Mucosa of gallbladder (tissue), 1 donor: ENCODE measurements around the gene PTCD2. TPM values are rescaled to one million over a fixed set of nuclear protein-coding genes. Genes with fewer than 3 reads are reported as not detected.
"Not testable (repeated sequence)": the region's sequence is repeated elsewhere in the genome, so short reads cannot be mapped to it uniquely, and the experiment has no call there.

Experiments used
- DNase-seq: peaks from one replicate; pipeline ENCODE4 v3.0.0-alpha.2; 2020; ENCODE audit warnings: low spot score
- total RNA-seq: library from RNA; stranded (reverse); gene quantifications from one replicate; pipeline ENCODE4 v1.2.1, GENCODE V29; 2021
- donor health status: DM: no; HTN: no; CAD: no.

PTCD2 gene
- total RNA-seq, 1 donor from 2014 or later: 7.7 TPM

DNA sequence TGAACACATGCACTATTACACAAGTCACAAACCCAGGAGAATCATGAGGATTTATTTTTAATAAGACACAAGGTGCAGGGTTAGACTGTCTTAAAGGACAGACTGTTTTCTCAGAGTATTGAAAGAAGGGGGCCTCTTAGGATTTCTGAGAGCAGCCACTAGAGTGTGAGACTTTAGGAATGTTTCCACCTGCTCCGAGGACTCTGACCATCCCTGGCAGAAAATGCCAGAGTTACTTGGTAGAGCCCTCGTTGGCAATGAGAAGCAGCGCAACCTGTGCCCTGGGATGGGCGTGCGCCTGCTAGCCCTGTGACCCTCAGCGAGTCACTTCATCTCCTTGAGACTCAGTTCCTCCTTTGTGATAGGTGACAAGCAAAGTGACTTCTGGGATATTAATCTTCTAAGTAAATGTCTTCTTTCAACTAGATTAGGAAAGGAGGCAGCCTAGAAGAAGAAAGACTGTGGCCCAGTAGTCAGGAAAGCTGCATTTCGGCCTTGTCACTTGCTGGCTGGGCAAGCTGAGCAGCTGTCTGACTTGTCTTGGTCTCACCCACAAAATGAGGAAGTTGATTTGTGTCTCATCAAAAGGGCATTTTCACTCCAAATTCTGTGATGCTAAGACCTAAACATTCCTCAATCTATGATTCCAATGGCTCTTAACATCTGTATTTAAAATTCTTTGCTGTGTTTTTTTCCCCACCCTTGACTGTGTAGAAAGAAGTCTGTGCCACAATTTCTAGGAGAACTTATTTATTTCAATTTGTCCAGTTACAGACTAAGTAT, 60.5 kb downstream of the PTCD2 start:
- DNase-seq: no peak

GRCh38 chr5:72383280-72383679, 63.1 kb downstream of the PTCD2 start:
- no peak for DNase-seq

DNA sequence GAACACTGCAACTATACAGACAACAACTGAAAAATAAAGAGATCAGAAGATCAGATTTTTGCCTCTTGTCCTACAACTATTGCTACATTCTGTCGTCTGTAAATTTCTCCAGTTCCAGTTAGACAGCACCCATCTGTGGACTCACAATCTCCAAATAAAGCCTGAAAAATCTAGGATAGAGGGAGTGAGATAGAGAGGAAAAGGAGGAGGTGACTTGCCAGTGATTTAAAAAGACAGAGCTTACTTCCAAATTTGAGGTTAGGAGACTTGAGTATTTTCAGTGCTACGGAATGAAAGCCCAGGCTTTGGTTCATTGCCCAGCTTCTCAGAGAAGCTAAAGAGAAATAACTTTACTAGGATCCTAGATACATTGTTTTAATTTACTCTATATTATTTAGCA, 63.6 kb downstream of the PTCD2 start:
- DNase-seq: no peak

DNA sequence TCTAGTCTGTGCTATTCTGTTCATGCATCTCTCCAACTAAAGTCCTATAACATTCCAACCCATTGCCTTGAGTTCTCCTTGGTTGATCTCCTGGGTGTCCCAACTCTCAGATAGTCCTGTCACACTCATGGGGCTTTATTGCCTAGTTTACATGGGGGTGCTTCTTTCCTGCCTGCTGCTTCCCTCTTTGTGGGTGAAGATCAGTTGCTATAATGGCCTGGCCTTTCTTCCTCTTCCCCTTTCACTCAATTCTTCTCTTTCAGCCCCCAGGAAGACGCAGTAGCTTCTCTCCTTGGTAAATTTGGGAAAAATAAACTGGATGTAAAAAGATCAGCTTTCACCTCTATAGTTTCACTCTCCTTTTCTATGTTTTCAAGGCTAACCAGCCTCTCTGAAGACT, 66.5 kb downstream of the PTCD2 start:
- DNase-seq: no peak

DNA sequence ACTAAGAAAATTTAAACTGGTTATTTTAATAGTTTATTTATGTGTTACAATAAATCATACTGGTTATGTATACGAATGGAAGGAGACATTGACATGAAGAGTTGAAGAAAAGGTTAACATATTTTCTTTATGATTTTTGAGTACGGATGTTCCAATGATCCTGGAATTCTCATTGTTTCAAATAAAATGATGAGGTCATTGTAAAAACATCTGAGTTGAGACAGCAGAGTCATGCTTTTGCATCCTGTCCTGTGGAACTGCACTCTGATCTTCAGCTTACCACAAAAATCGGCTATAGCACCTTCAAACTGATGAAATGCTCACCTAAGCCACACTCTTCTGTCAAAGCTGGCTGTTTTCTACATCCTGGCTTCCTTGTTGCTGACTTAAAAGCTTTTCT, 67.8 kb downstream of the PTCD2 start:
- DNase-seq: no peak

DNA sequence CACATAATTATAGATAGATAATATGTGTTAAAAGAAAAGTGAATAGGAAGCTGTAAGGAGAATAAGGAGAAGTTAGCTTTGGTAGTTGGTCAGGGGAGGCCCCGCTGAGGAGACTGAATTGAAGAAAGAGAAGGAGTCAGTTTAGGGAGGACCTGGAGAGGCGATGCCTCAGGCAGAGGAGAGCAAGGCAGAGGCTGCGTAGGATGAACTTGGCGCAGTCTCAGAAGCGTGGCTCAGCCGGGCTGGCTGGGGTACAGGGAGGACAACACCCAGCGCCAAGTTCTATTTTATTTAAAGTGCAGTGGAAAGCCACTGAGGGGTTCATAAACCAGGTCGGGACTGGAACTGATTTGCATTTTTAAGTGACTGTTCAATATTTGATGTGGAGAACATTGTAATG, 68.5 kb downstream of the PTCD2 start:
- DNase-seq: no peak

- no peak for DNase-seq
Measured at GRCh38 chr5:72390836-72391235, 70.7 kb downstream of the PTCD2 start.

GRCh38 chr5:72392326-72392733, 72.2 kb downstream of the PTCD2 start:
- DNase-seq: no peak

- no peak for DNase-seq
Measured at GRCh38 chr5:72393052-72393451, 72.9 kb downstream of the PTCD2 start.

- DNase-seq: no peak
Measured at GRCh38 chr5:72394688-72395087, 74.5 kb downstream of the PTCD2 start.

DNA sequence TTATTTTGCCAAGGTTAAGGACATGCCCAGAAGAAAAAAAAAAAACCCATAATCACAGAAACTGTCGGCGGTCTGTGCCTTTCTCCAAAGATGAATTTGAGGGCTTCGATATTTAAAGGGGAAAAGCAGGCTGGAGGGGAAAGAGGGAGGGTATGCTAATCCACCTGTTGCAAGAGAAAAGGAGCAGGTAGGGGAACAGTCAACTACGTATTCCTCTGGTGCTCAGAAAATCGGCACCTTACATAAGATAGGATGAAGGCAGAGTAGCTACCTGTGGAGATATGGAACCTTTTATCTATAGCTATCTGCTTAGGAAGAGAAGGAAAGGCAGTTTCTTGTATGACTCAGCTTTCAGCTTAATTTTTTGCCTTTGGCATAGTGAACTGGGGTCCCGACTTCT, 77.7 kb downstream of the PTCD2 start:
- no peak for DNase-seq

GRCh38 chr5:72400950-72401349, 80.8 kb downstream of the PTCD2 start:
- DNase-seq: no peak

- DNase-seq: no peak
Measured at GRCh38 chr5:72402381-72402890, 82.3 kb downstream of the PTCD2 start.

DNA sequence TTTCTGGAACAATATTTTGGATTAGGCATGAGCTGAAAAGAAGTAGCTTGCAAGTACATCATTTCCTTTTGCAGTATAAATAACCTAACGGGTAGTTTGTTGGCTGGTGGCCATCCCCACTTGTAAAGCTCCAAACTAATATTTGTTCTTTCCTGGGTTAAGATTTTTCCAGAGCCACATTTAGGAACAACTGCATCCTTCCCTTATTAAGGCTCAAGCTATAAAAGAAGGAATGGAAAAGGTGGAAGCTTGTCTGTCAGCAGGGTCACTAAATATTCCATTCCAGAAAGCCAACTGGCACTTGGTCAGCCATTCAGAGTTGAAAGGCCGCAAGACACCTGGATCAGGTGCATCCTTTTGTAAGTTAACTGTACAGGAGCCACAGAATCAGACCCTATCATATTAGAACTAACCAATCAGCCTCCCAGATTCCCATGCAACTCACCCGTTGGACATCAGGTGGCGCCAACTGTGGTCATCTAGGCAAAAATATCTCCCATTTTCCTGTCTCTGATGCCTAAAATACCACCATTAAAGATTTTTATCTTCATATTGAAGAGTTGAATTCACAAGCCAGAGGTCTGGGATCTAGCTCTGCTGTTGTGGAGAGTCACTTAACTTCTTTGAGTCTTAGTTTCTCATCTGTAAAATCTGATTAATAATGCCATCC, 82.9 kb downstream of the PTCD2 start:
- DNase-seq: peak; percentile 19

DNA sequence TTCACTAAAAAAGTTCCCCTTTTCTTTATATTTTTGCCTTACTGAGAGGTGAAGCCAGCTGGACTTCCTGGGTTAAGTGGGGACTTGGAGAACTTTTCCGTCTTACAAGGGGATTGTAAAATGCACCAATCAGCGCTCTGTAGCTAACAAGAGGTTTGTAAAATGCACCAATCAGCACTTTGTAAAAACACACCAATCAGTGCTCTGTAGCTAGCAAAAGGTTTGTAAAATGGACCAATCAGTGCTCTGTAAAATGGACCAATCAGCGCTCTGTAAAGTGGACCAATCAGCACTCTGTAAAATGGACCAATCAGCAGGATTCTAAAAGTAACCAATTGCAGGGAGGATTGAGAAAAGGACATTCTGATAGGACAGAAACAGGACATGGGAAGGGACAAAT, 84.6 kb downstream of the PTCD2 start:
- not testable (repeated sequence) for DNase-seq

GRCh38 chr5:72407078-72407477, 86.9 kb downstream of the PTCD2 start:
- no peak for DNase-seq

DNA sequence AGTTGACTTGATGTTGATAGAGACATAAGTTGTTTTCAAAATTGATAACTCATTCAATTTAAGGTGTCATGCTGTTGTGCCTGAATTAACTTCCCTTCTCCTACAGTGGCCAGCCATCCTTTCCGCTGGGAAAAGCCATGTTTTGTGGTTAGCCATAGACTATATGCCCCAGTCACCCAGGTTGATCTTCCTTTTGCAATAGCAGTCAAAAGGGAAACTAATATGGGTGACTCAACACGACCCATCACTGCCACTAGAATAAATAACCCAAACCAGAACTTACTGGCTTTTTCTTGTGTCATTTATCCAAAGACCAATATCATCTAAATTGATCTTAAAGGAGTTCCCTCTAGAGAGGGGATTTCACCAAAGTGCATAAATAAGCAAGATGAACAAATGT, 87.4 kb downstream of the PTCD2 start:
- DNase-seq: no peak

- no peak for DNase-seq
Measured at GRCh38 chr5:72408127-72408526, 88.0 kb downstream of the PTCD2 start.

DNA sequence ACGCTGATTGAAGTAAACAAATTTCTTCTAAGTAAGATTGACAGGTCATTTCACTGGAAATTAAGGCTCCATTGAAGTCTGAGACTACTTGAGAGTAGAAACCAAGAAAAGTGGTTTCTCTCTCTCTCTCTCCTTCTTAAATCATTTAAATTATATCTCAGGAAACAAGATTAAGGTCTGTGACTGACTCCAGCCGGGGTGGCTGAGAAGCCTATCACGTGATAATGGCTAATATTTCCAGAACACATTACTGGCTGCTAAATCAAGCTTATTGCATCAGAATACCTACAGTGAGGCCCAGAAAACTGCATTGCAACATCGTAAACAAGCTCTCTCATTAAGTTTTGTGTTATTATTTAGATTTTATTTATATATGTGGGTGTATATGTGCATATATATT, 88.4 kb downstream of the PTCD2 start:
- no peak for DNase-seq

GRCh38 chr5:72410688-72411295, 90.6 kb downstream of the PTCD2 start:
- no peak for DNase-seq

- DNase-seq: no peak
Measured at GRCh38 chr5:72412283-72413055, 92.3 kb downstream of the PTCD2 start.
